ENCODE results near the gene MCAT.

GRCh38 chr22:43144949-43145348, 1.8 kb upstream of the MCAT start:
- no peak for TF ChIP-seq POLR2A (IDR thresholded peaks at IDR 0.05)
- TF ChIP-seq CTCF (IDR thresholded peaks at IDR 0.05 in 8 of 11, conservative IDR thresholded peaks at IDR 0.05 in 3 of 11) = no peak
- no peak for TF ChIP-seq POLR2AphosphoS5 (IDR thresholded peaks at IDR 0.05)
